B cell (primary cell): ENCODE measurements around the gene TRPT1. TPM values are rescaled to one million over a fixed set of nuclear protein-coding genes. Genes with fewer than 3 reads are reported as not detected.

Experiments used
- ATAC-seq: fragments of 200-7000 bp; cut with Tn5 transposase; one replicate; pipeline ENCODE4 v1.10.0; 2021; ENCODE audit warnings: low read depth, mild to moderate bottlenecking, moderate number of reproducible peaks, moderate library complexity
- CTCF ChIA-PET: fragments of 350-600 bp; sonication (Branson Sonifier 250); formaldehyde crosslinking; loops from one replicate; lab custom pipeline; 2021; ENCODE audit warnings: antibody characterized with exemption, inconsistent platforms; lab: Charles Lee
- POLR2A ChIA-PET: fragments of 350-600 bp; sonication (Branson Sonifier 250); formaldehyde crosslinking; loops from one replicate; lab custom pipeline; 2021; ENCODE audit warnings: antibody characterized with exemption; lab: Charles Lee
- DNase-seq: peaks from one replicate; pipeline ENCODE4 v3.0.0; 2013
- H2AFZ ChIP-seq: 2 replicates; pipeline ENCODE4 v1.6.1; 2012; ENCODE audit warnings: mild to moderate bottlenecking, low read depth, low read length; ENCODE audit not compliant: insufficient read depth, poor library complexity, severe bottlenecking
- H3K27ac ChIP-seq, 2 donors: 1 replicate in 1 of 2; 2 replicates in 1 of 2; pipeline ENCODE4 v1.5.1; 2012 to 2013; ENCODE audit warnings: low read length in 2 of 2, mild to moderate bottlenecking in 2 of 2, moderate library complexity in 1 of 2
- H3K27me3 ChIP-seq, 4 experiments: fragments of 200-600 bp in 1 of 4; sonication (generic) in 1 of 4; replicated peaks in 1 of 4; 1 replicate in 2 of 4; 2 replicates in 2 of 4; pipeline versions ENCODE4 v1.6.1 to v1.7.0; 2013 to 2016; ENCODE audit warnings: low read length in 3 of 4, mild to moderate bottlenecking in 2 of 4, mixed read lengths in 1 of 4, moderate library complexity in 1 of 4; ENCODE audit not compliant: insufficient read depth in 4 of 4, control insufficient read depth in 3 of 4; ENCODE audit errors: control extremely low read depth in 1 of 4
- H3K36me3 ChIP-seq, 2 experiments: replicated peaks in 1 of 2; 1 replicate in 1 of 2; 2 replicates in 1 of 2; pipeline versions ENCODE4 v1.6.1 to v1.7.1; 2013; ENCODE audit warnings: low read length in 1 of 2; ENCODE audit not compliant: insufficient read depth in 2 of 2, control insufficient read depth in 1 of 2; ENCODE audit errors: control extremely low read depth in 1 of 2, extremely low read depth in 1 of 2
- H3K4me1 ChIP-seq, 2 donors: fragments of 200-600 bp in 1 of 2; sonication (generic) in 1 of 2; 1 replicate in 1 of 2; 2 replicates in 1 of 2; pipeline versions ENCODE4 v1.5.1 to v1.6.1; 2013 to 2017; ENCODE audit warnings: low read length in 2 of 2; ENCODE audit not compliant: control insufficient read depth in 2 of 2, insufficient read depth in 2 of 2
- H3K4me2 ChIP-seq: replicated peaks from 2 replicates; pipeline ENCODE3; 2012; ENCODE audit warnings: mild to moderate bottlenecking, low read depth, low read length; ENCODE audit not compliant: poor library complexity, severe bottlenecking
- H3K4me3 ChIP-seq, 5 experiments: fragments of 200-600 bp in 1 of 5; sonication (generic) in 1 of 5; 1 replicate in 3 of 5; 2 replicates in 2 of 5; pipeline versions ENCODE4 v1.5.1 to v1.7.0; 2011 to 2016; ENCODE audit warnings: low read length in 4 of 5, mild to moderate bottlenecking in 4 of 5, low read depth in 2 of 5, control low read depth in 1 of 5, moderate library complexity in 1 of 5; ENCODE audit not compliant: insufficient read depth in 1 of 5; ENCODE audit errors: control extremely low read depth in 1 of 5, extremely low read depth in 1 of 5
- H3K79me2 ChIP-seq: fragments of 200-600 bp; sonication (generic); one replicate; pipeline ENCODE4 v1.6.0; 2016; ENCODE audit warnings: low read length; ENCODE audit not compliant: control insufficient read depth, insufficient read depth
- H3K9ac ChIP-seq: fragments of 200-600 bp; sonication (generic); 2 replicates; pipeline ENCODE4 v1.6.1; 2017; ENCODE audit warnings: mild to moderate bottlenecking, low read length, moderate library complexity
- H3K9me3 ChIP-seq, 3 donors: one replicate each; pipeline versions ENCODE4 v1.6.1 to v1.7.1; 2013; ENCODE audit warnings: low read length in 2 of 3; ENCODE audit not compliant: control insufficient read depth in 2 of 3, insufficient read depth in 1 of 3; ENCODE audit errors: control extremely low read depth in 1 of 3
- H4K20me1 ChIP-seq: 2 replicates; pipeline ENCODE4 v1.6.0; 2012; ENCODE audit warnings: mild to moderate bottlenecking, low read length; ENCODE audit not compliant: insufficient read depth, control insufficient read depth, poor library complexity, severe bottlenecking
- H3K27ac Mint-ChIP-seq: one replicate; pipeline ENCODE4 v1.8.0; 2021; ENCODE audit warnings: mixed read lengths
- H3K27me3 Mint-ChIP-seq: one replicate; pipeline ENCODE4 v1.8.0; 2021; ENCODE audit warnings: mixed read lengths
- H3K4me1 Mint-ChIP-seq: one replicate; pipeline ENCODE4 v1.8.0; 2021; ENCODE audit warnings: mixed read lengths
- H3K4me3 Mint-ChIP-seq: one replicate; pipeline ENCODE4 v1.8.0; 2021; ENCODE audit warnings: mixed read lengths
- H3K9me3 Mint-ChIP-seq: one replicate; pipeline ENCODE4 v1.8.0; 2022; ENCODE audit warnings: mixed read lengths; ENCODE audit not compliant: insufficient read depth
- CTCF ChIP-seq: fragments of 200-600 bp; IDR thresholded peaks from one replicate; pipeline ENCODE4 v1.8.0; 2022; ENCODE audit warnings: antibody characterized with exemption, mild to moderate bottlenecking
- EZH2 ChIP-seq: IDR thresholded peaks from 2 replicates; pipeline ENCODE4 v1.6.1; 2012; ENCODE audit warnings: borderline replicate concordance, low read depth, mild to moderate bottlenecking, moderate library complexity, low read length; ENCODE audit not compliant: insufficient read depth, poor library complexity, severe bottlenecking
- WGBS: methylation state at CpG from one replicate; pipeline ENCODE4 v1.1.5; 2013; ENCODE audit warnings: missing lambda C conversion rate; ENCODE audit not compliant: insufficient coverage; 5-methylcytosine and 5-hydroxymethylcytosine counted together
- intact Hi-C: fragments of 100-400 bp; cut with micrococcal nuclease; formaldehyde crosslinking; loops from one replicate; pipeline ENCODE4 v1.10.0; 2022
- polyA plus RNA-seq: library from polyadenylated mRNA; depleted of rRNA; stranded (reverse); fragments of >200 nt; gene quantifications from 2 replicates; pipeline ENCODE4 v1.2.3, GENCODE V29; 2012
- total RNA-seq, 2 donors: library from RNA; stranded (reverse); fragments of 120-200 nt in 1 of 2; gene quantifications; 1 replicate in 1 of 2; 2 replicates in 1 of 2; pipeline versions ENCODE4 v1.2.3 to v1.2.4, GENCODE V29; 2013 to 2022

The TRPT1 gene
- total and polyA plus RNA-seq, 2 donors (not counting 1 experiment from before 2014, with no cell fraction given), result 59.6 to 145 TPM

GRCh38 chr11:64267207-64267945 is 41.4 kb upstream of the TRPT1 start:
- Histone ChIP-seq H3K4me2 (peak overlapping the region; percentile 92), H3K79me2 (no peaks in the 10 kb centered on the region), H3K9ac (no peak overlapping the region), H3K4me1 (peaks cover 14 to 29% of the 10 kb centered on the region in 2 donors), H3K27ac (no peak overlapping the region), H2AFZ (no peak overlapping the region), H3K27me3 (no peaks in the 10 kb centered on the region), H3K36me3 (no peaks in the 10 kb centered on the region), H4K20me1 (no peaks in the 10 kb centered on the region), H3K9me3 (peaks cover 0 to 3% (median 0%) of the 10 kb centered on the region in 3 donors), H3K4me3 (no peak overlapping the region)
- Mint-ChIP-seq H3K9me3 (no peaks in the 10 kb centered on the region), H3K27ac (peak overlapping the region; percentile 56), H3K27me3 (no peaks in the 10 kb centered on the region), H3K4me1 (peaks cover 19% of the 10 kb centered on the region), H3K4me3 (no peak overlapping the region)
- TF ChIP-seq CTCF, result no peak
- TF ChIP-seq EZH2, result no peak
- 92% methylated on average over 16 of the region's 27 CpGs for WGBS
- intact Hi-C loops, result no loop called here
- ChIA-PET CTCF (interaction anchor here (1.0 to 5.7 kb wide), 4 partner anchors 17 to 62 kb away, joined by 3 to 51 read pairs (median 24); partner anchors contain the start of genes FERMT3, PLCB3 and PPP1R14B), POLR2A (no interaction called here)
- DNase-seq (no peak), ATAC-seq (no peak)

DNA sequence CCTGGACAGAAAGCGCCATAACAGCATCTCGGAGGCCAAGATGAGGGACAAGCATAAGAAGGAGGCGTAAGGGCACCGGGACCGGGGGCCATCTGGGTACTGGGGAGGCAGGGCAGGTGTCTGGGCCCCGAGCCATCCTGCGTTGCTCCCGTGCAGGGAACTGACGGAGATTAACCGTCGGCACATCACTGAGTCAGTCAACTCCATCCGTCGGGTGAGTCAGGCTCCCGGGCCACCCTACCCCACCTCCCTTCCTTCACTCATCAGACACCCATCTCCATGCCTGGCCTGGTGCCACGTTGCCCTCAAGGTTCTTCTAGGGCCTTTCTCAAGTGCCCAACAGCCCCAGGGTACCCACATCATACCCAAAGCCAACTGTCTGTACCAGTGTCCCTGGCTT is 40.4 kb upstream of the TRPT1 start:
- intact Hi-C loops, result no loop called here
- no peaks in the 10 kb centered on the region for H3K9me3 Mint-ChIP-seq
- H3K4me1 Mint-ChIP-seq, result peaks cover 15% of the 10 kb centered on the region
- Histone ChIP-seq H3K36me3 (no peaks in the 10 kb centered on the region), H3K27me3 (no peaks in the 10 kb centered on the region), H3K79me2 (no peaks in the 10 kb centered on the region), H3K27ac (no peak overlapping the region), H3K4me1 (peaks cover 9 to 21% of the 10 kb centered on the region in 2 donors), H3K4me2 (no peak overlapping the region), H3K9ac (no peak overlapping the region), H4K20me1 (no peaks in the 10 kb centered on the region), H3K4me3 (no peak overlapping the region), H3K9me3 (peaks cover 0 to 3% (median 0%) of the 10 kb centered on the region in 3 donors), H2AFZ (no peak overlapping the region)
- no peak for TF ChIP-seq CTCF
- no peak for TF ChIP-seq EZH2
- ATAC-seq (no peak), DNase-seq (no peak)
- CTCF ChIA-PET, result no interaction called here
- no peak overlapping the region for H3K4me3 Mint-ChIP-seq
- no peaks in the 10 kb centered on the region for H3K27me3 Mint-ChIP-seq
- H3K27ac Mint-ChIP-seq, result no peak overlapping the region
- POLR2A ChIA-PET, result no interaction called here
- WGBS, result 94% methylated on average over 14 of the region's 15 CpGs
